LNCAP (cell line): ENCODE results near the gene CHRNA4.

ENCODE experiments used
- CTCF ChIP-seq: fragments of 450-650 bp; IDR thresholded peaks from 2 replicates; pipeline ENCODE4 v1.5.1; 2017; ENCODE audit warnings: mild to moderate bottlenecking

The CHRNA4 gene

DNA sequence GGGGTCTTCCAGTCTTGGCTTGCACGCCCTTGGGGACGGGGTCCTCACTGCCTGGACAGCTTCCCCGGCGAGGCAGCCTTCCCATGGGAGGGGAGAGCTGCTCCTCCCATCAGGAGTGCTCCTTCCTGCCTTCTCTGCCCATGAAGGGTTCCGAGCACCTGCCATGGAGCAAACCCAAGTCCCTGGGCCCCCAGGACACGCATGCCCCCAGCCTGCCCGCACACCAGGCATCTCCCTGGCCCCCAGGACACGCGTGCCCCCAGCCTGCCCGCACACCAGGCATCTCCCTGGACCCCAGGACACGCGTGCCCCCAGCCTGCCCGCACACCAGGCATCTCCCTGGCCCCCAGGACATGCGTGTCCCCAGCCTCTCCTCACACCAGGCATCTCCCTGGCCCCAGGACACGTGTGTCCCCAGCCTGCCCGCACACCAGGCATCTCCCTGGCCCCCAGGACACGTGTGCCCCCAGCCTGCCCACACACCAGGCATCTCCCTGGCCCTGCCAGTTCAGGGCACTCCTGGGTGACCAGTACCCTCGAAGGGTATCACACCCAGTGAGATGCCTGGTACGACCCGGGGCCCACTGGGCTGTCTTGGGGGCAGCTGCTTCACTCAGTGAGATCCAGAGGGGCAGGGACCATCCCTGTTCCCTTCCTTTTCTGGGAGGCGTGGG, 46.4 kb downstream of the CHRNA4 start:
- no peak for TF ChIP-seq CTCF

GRCh38 chr20:63314015-63314471, 47.1 kb downstream of the CHRNA4 start:
- TF ChIP-seq CTCF: no peak

GRCh38 chr20:63313349-63314014, 47.7 kb downstream of the CHRNA4 start:
- no peak for TF ChIP-seq CTCF

DNA sequence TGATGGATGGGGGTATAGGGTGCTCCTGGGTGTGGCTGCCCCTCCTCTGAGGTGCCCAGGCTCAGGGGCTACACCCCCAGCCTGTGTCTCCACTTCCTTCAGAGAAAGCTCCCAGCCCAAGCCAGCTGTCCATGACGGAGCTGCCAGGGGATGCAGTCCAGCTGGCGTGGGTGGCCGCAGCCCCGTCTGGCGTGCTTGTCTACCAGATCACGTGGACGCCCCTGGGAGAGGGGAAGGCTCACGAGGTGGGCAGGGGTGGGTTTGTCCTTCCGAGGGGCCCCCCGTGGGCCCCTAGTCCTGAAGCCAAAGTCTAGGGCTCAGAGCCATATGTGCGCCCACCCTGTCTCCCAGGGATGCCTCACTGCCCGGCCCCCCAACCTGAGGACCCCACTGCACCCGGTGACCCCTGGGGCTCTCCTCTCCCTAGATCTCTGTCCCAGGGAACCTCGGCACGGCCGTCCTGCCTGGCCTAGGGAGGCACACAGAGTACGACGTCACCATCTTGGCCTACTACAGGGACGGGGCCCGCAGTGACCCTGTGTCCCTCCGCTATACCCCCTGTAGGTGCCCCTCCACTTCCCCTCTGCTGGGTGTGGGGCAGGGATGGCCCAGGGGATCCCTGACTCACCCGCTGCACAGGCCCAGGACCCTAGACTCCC, 48.3 kb downstream of the CHRNA4 start:
- no peak for TF ChIP-seq CTCF

- no peak for TF ChIP-seq CTCF
Observed at GRCh38 chr20:63312273-63312672, 48.9 kb downstream of the CHRNA4 start.

GRCh38 chr20:63311833-63312243, 49.3 kb downstream of the CHRNA4 start:
- TF ChIP-seq CTCF: no peak

DNA sequence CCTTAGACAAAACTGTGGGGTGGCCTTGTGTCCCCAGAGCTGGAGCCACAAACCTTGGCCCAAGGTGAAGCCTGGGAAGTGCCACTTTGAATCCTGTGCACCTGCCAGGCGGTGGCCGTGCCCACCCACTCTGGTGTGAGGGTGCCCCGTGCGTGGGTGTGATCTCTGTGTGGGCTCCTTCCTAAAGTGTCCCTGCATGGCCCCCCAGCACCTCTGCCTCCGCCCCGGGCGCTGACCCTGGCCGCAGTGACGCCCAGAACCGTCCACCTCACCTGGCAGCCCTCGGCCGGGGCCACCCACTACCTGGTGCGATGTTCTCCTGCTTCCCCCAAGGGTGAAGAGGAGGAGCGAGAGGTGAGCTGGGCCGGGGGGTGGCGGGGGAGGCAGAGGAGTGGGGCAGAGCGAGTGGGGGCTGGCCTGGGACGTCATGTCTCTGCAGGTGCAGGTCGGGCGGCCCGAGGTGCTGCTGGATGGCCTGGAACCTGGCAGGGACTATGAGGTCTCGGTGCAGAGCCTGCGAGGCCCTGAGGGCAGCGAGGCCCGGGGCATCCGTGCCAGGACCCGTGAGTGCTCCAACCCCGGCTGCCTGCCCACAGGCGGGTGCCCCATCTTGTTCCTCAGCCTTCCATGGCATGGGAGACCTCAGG, 49.8 kb downstream of the CHRNA4 start:
- TF ChIP-seq CTCF: no peak
